ENCODE data around the gene CDH4. TPM values are rescaled to one million over a fixed set of nuclear protein-coding genes. Genes with fewer than 3 reads are reported as not detected.

CDH4 gene
- total and polyA plus RNA-seq, 2 donors (not counting 1 experiment from before 2014, with no cell fraction given) = not detected

GRCh38 chr20:61662968-61663331, 410.9 kb downstream of the CDH4 start:
- Histone ChIP-seq H3K27me3 (replicated peaks in 1 of 4; ENCODE audit: control extremely low read depth in 1 of 4, control insufficient read depth in 3 of 4, insufficient read depth in 4 of 4, low read length in 3 of 4) (no peaks in the 10 kb centered on the region), H2AFZ (ENCODE audit: insufficient read depth, low read depth, low read length, poor library complexity, severe bottlenecking) (no peak overlapping the region), H3K4me3 (ENCODE audit: control extremely low read depth in 1 of 5, extremely low read depth in 1 of 5, insufficient read depth in 1 of 5, low read depth in 2 of 5, low read length in 4 of 5) (no peak overlapping the region), H3K27ac (ENCODE audit: low read length in 2 of 2) (no peak overlapping the region), H3K9ac (ENCODE audit: low read length) (no peak overlapping the region), H4K20me1 (ENCODE audit: control insufficient read depth, insufficient read depth, low read length, poor library complexity, severe bottlenecking) (no peaks in the 10 kb centered on the region), H3K4me1 (ENCODE audit: control insufficient read depth in 2 of 2, insufficient read depth in 2 of 2, low read length in 2 of 2) (no peaks in the 10 kb centered on the region), H3K4me2 (replicated peaks; ENCODE audit: low read depth, low read length, poor library complexity, severe bottlenecking) (no peak overlapping the region), H3K9me3 (ENCODE audit: control extremely low read depth in 1 of 3, control insufficient read depth in 2 of 3, insufficient read depth in 1 of 3, low read length in 2 of 3) (peaks cover 0 to 38% (median 0%) of the 10 kb centered on the region in 3 donors), H3K36me3 (replicated peaks in 1 of 2; ENCODE audit: control extremely low read depth in 1 of 2, control insufficient read depth in 1 of 2, extremely low read depth in 1 of 2, insufficient read depth in 2 of 2, low read length in 1 of 2) (no peaks in the 10 kb centered on the region), H3K79me2 (ENCODE audit: control insufficient read depth, insufficient read depth, low read length) (no peaks in the 10 kb centered on the region)
- POLR2A ChIA-PET = no interaction called here
- no peaks in the 10 kb centered on the region for H3K4me1 Mint-ChIP-seq
- 90% methylated on average over 10 of the region's 13 CpGs for WGBS (ENCODE audit: insufficient coverage)
- ATAC-seq (ENCODE audit: low read depth) (no peak), DNase-seq (no peak)
- no peak overlapping the region for H3K4me3 Mint-ChIP-seq
- TF ChIP-seq CTCF (IDR thresholded peaks at IDR 0.05) = no peak
- no peak for TF ChIP-seq EZH2 (IDR thresholded peaks at IDR 0.05; ENCODE audit: borderline replicate concordance, insufficient read depth, low read depth, low read length, poor library complexity, severe bottlenecking)
- no peaks in the 10 kb centered on the region for H3K9me3 Mint-ChIP-seq (ENCODE audit: insufficient read depth)
- H3K27ac Mint-ChIP-seq = no peak overlapping the region
- H3K27me3 Mint-ChIP-seq = no peaks in the 10 kb centered on the region
- CTCF ChIA-PET = no interaction called here
- intact Hi-C loops (cut with micrococcal nuclease) = no loop called here

- Histone ChIP-seq H3K4me2 (replicated peaks; ENCODE audit: low read depth, low read length, poor library complexity, severe bottlenecking) (no peak overlapping the region), H3K36me3 (replicated peaks in 1 of 2; ENCODE audit: control extremely low read depth in 1 of 2, control insufficient read depth in 1 of 2, extremely low read depth in 1 of 2, insufficient read depth in 2 of 2, low read length in 1 of 2) (no peaks in the 10 kb centered on the region), H3K4me3 (ENCODE audit: control extremely low read depth in 1 of 5, extremely low read depth in 1 of 5, insufficient read depth in 1 of 5, low read depth in 2 of 5, low read length in 4 of 5) (no peak overlapping the region), H4K20me1 (ENCODE audit: control insufficient read depth, insufficient read depth, low read length, poor library complexity, severe bottlenecking) (no peaks in the 10 kb centered on the region), H2AFZ (ENCODE audit: insufficient read depth, low read depth, low read length, poor library complexity, severe bottlenecking) (no peak overlapping the region), H3K4me1 (ENCODE audit: control insufficient read depth in 2 of 2, insufficient read depth in 2 of 2, low read length in 2 of 2) (no peaks in the 10 kb centered on the region), H3K27ac (ENCODE audit: low read length in 2 of 2) (no peak overlapping the region), H3K79me2 (ENCODE audit: control insufficient read depth, insufficient read depth, low read length) (no peaks in the 10 kb centered on the region), H3K9me3 (ENCODE audit: control extremely low read depth in 1 of 3, control insufficient read depth in 2 of 3, insufficient read depth in 1 of 3, low read length in 2 of 3) (peaks cover 0 to 43% (median 0%) of the 10 kb centered on the region in 3 donors), H3K27me3 (replicated peaks in 1 of 4; ENCODE audit: control extremely low read depth in 1 of 4, control insufficient read depth in 3 of 4, insufficient read depth in 4 of 4, low read length in 3 of 4) (no peaks in the 10 kb centered on the region), H3K9ac (ENCODE audit: low read length) (no peak overlapping the region)
- no peaks in the 10 kb centered on the region for H3K9me3 Mint-ChIP-seq (ENCODE audit: insufficient read depth)
- intact Hi-C loops (cut with micrococcal nuclease) = no loop called here
- ChIA-PET CTCF (no interaction called here), POLR2A (no interaction called here)
- H3K4me3 Mint-ChIP-seq = no peak overlapping the region
- no peaks in the 10 kb centered on the region for H3K27me3 Mint-ChIP-seq
- H3K4me1 Mint-ChIP-seq = no peaks in the 10 kb centered on the region
- no peak overlapping the region for H3K27ac Mint-ChIP-seq
- no peak for ATAC-seq (ENCODE audit: low read depth)
- 94% methylated on average over 28 of the region's 30 CpGs for WGBS (ENCODE audit: insufficient coverage)
- no peak for TF ChIP-seq EZH2 (IDR thresholded peaks at IDR 0.05; ENCODE audit: borderline replicate concordance, insufficient read depth, low read depth, low read length, poor library complexity, severe bottlenecking)
- TF ChIP-seq CTCF (IDR thresholded peaks at IDR 0.05) = no peak
- DNase-seq = no peak
Observed at GRCh38 chr20:61663521-61664425, 411.7 kb downstream of the CDH4 start.

Measured in B cell (primary cell).